Fibroblast of villous mesenchyme (primary cell): ENCODE data around the gene RNF152. TPM values are rescaled to one million over a fixed set of nuclear protein-coding genes. Genes with fewer than 3 reads are reported as not detected.

Experiments used
- DNase-seq: peaks from one replicate; pipeline ENCODE4 v3.0.0-alpha.2; 2010; ENCODE audit warnings: low read depth
- H3K4me3 ChIP-seq: 2 replicates; pipeline ENCODE4 v1.5.1; 2011; ENCODE audit warnings: low read depth, mild to moderate bottlenecking, low read length
- total RNA-seq: library from RNA; depleted of rRNA; stranded (reverse); fragments of >200 nt; gene quantifications from 2 replicates; pipeline ENCODE4 v1.2.3, GENCODE V29; 2012
- TF ChIP-seq, protein P1 (sequence below): IDR thresholded peaks from 2 replicates; pipeline ENCODE4 v1.5.1; 2012; ENCODE audit warnings: low read depth, mild to moderate bottlenecking, low read length; ENCODE audit not compliant: insufficient read depth

The RNF152 gene
- total RNA-seq, 1 donor = 11.7 TPM

DNA sequence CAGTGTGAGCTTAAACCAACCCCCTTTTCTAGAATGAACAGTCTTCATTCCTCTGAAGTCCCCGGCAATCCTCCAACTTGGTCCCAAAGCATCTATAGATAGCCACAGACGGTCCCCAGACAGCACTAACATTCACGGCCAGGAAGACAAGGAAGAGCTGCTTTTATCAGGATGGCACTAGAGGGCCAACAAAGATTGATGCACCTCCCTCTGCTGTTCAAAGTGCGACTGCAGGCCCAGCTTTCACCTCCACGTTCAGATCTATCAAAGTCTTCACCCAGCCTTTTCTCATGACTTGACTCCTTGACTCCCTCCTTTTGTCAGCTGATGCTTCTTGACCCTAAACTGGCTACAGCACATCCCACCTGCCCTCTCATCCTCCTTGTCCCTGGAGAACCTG lies 54.3 kb downstream of the RNF152 start:
- TF ChIP-seq, protein P1, sequence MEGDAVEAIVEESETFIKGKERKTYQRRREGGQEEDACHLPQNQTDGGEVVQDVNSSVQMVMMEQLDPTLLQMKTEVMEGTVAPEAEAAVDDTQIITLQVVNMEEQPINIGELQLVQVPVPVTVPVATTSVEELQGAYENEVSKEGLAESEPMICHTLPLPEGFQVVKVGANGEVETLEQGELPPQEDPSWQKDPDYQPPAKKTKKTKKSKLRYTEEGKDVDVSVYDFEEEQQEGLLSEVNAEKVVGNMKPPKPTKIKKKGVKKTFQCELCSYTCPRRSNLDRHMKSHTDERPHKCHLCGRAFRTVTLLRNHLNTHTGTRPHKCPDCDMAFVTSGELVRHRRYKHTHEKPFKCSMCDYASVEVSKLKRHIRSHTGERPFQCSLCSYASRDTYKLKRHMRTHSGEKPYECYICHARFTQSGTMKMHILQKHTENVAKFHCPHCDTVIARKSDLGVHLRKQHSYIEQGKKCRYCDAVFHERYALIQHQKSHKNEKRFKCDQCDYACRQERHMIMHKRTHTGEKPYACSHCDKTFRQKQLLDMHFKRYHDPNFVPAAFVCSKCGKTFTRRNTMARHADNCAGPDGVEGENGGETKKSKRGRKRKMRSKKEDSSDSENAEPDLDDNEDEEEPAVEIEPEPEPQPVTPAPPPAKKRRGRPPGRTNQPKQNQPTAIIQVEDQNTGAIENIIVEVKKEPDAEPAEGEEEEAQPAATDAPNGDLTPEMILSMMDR = no peak

DNA sequence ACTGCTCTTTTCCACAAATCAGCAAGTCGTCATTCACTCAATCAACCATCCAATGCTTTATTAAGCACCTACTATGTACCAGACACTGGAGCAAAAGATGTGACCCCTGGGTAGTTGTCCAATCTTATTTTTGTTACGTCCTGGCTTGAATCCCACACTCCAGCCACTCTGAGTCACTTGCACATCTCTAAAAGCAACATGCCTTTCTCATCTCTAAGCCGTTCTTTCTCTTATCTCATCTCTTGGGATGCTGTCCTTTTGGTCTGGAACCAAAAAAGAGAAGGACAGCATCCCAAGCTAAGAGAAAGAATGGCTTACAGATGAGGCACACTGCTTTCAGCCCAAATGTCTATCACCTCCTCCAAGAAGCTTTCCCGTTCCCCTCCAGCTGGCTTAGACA lies 58.8 kb downstream of the RNF152 start:
- TF ChIP-seq, protein P1 = no peak
- peak; percentile 34 for DNase-seq
- no peak overlapping the region for H3K4me3 ChIP-seq

More for the DNA sequence above, 54.3 kb downstream of the RNF152 start:
- no peak for DNase-seq
- H3K4me3 ChIP-seq = no peak overlapping the region

DNA sequence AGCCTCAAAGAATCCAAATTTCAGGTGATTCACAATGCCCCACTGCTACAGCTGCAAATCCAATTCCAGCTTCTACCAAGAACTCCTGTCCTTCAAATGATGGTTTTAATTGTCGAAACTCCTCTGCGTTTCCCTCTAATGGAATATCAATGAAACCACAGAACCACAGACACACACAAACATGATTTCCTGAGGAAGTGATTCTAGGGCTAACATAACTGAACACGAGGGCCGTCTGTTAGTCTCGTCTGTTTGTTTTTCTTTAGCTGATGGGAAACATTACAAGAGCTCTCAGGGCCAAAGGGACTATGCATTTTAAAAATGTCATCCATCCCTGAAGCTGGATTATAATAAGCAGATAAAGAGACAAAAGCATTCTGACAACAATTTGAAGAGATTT lies 59.4 kb downstream of the RNF152 start:
- TF ChIP-seq, protein P1 = no peak
- H3K4me3 ChIP-seq = no peak overlapping the region
- DNase-seq = peak; percentile 70

DNA sequence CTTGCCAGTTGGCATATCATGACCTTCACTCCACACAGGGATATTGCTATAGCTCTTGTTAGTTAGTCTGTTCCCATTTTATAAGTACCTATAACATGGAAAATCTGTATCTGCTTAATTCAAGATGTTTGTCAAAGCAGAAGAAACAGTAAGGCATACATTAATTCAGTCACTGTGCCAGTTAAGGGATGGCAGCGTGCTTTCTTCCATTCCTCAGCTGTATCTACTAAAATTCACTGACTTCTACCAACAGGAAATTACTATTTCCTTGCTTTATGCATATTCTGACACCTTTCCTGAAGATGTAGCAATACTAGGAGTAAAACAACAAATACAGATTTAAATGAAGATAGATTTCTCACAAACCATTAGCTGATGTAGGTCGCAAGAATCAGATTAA lies 59.9 kb downstream of the RNF152 start:
- H3K4me3 ChIP-seq = no peak overlapping the region
- TF ChIP-seq, protein P1 = no peak
- no peak for DNase-seq

DNA sequence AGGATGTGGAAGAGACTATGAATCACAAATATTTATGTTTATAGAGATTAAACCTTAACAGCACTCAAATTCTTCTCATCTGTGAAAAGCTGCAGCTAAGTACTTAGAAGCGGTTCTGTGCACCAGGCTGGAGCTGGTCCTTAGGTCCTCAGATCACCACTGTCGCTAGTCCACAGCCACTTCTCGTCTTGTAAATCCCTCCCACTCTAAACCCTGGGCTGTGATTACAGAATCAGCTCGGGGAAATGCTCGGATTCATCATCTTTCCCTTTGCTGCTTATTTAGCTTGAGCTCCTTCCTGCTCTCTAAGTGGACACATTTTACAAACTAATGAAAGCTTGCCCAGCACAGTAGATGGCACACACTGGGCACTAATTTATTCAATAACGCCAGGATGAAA lies 61.7 kb downstream of the RNF152 start:
- H3K4me3 ChIP-seq = no peak overlapping the region
- TF ChIP-seq, protein P1 = no peak
- peak; percentile 37 for DNase-seq

DNA sequence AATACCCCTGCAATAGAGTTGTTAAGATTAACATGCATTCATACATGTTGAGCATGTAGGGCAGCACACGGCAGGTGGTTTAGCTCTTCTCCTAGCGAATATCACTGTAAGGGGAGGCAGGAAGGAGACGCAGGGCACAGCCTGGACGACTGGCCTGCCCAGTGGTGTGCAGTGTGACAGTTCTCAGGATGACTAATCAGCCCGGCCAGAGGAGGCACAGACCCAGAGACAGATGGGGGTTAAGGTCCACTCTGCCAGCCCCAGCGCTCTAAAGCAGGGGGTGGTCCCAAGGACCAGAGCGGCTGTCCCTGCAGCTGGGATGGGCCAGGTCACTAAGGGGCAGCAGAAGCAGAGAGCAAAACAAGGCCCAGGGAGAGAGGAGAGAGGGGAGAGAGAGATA lies 63.7 kb downstream of the RNF152 start:
- no peak overlapping the region for H3K4me3 ChIP-seq
- DNase-seq = no peak
- TF ChIP-seq, protein P1 = no peak

DNA sequence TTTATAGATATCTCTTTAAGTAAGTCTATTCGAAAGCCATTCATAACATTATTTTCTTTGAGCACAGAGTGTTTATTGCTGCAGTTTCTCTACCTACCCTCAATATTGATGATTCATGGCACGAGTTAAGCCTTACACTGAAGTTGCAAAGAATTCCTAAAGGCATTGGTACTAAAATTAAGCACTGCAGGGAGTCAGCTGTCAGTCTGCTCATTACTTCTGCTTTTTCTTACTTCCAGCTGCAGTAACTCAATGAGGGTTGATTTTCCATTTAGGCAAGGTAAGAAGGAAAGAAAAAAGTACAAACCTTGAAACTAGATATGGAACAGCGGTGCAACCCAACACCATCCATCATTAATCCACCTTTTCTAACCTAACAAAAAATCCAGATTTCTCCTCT lies 65.2 kb downstream of the RNF152 start:
- no peak overlapping the region for H3K4me3 ChIP-seq
- DNase-seq = no peak
- TF ChIP-seq, protein P1 = no peak
